IPS DF 4.7 (cell line): ENCODE results near the gene CPT1A.

Experiments
- DNase-seq: peaks from one replicate; pipeline ENCODE4 v3.0.0-alpha.2; 2013; ENCODE audit warnings: low spot score; ENCODE audit errors: extremely low read depth

CPT1A gene

GRCh38 chr11:68832476-68833181 lies 9.1 kb downstream of the CPT1A start:
- DNase-seq: no peak

DNA sequence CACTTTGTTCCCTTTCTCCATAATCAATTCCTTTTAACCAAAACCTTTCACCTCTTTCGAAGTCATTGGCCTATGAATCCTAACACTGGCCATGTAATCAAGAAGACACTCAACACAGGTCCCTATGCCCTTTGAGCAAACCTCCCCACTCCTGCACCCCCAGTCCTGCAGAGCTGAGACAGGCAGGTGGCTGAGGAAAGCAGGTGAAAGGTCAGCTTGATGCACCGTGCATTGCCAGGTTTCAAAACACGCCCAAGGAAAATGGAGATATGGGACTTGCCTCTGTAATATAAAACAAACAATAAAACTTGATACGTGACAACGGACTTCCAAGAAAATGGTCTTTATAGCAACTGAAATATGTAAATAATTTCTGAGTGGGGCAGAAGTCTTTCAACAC lies 10.6 kb downstream of the CPT1A start:
- DNase-seq: no peak

DNA sequence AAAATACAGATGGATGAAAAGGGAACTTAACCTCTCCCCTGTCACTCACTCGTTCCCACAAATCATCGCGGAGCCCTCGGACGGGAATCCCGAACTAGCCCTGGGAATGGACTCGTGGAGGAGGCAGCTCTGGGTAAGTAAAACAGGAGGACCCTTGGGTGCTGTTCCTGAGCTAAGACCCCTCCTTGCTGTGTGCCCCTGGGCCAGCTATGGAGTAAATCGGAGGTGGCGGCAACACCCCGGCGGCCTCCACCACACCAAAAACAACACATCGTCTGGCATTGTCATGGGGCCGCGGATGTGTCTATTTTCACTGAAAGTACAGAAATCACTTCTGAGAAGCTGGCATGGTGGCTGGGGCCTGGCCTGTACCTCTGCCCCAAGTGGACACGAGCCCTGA lies 12.1 kb downstream of the CPT1A start:
- DNase-seq: no peak

- no peak for DNase-seq
Observed at GRCh38 chr11:68828957-68829356, 12.8 kb downstream of the CPT1A start.

DNA sequence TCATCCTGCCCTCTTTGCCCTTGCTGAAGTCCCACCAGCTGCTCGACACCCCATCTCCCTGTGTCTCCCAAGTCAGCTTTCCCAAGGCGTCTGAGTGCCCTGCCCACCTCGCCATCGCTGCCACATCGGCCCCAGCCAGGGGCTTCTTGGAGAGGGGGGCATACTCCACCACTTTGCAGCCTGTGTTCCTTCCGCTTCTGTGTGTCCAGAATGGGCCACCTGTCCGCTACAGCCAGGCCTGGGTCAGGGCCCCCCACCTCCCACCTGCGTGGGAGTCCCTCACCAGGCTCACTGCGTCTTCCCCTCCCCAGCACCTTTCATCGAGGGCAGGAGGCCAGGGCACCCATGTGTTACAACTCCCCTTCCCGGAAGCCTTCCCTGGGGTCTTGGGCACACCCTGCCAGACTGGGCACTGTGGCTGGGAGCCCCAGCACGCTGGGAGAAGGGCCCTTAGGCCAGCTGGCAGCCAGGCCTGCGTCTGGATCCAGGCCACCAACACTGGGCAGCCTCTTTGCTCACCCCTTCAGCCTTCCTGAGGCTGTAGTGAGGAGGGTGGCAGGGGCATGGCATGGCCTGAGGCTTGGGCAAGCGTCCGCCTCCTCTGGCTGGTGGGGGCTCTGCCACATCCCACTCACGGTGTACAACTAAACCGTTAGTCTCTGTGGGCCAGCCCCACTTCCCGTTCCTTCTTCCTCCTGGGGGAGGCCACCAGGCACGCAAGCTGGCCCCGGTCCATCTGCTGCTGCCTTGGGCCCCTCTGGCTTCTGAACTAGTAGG lies 13.4 kb downstream of the CPT1A start:
- no peak for DNase-seq

DNA sequence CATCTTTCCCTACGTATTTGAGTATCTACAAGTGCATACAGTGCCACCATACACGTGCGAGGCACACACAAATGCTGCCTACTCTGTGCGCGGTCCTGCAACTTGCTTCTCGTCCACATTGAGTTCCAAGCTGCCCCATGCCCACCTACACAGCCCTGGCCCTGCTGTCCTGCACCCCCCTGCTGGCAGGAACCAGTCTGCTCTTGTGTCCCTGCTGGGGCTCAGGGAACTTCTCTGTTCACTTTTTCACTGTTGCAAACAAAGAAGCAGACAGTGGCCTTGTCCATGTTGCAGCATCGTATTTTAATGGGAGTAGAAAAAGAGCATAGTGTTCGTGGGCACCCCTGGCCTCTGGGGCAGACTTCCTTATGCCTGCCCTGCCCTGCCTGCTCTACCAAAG lies 14.0 kb downstream of the CPT1A start:
- DNase-seq: no peak

DNA sequence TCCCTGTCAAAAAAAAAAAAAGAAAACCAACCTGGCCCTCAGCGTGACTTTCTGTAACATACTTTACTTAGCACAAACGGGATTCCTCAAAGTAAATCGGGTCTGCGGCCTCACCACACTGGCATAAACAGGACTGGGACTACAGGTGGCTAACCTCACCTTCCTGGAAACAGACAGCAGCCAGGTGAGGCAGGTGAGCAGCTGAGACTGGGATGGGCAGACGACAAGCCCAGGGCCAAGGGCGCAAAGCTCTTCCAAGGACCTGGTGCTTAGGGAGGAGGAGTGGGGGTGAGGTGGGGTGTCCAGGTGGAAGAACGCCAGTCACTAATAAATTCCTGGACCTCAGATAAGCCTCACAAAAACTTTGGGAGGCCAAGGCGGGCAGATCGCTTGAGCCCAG lies 15.0 kb downstream of the CPT1A start:
- no peak for DNase-seq

DNA sequence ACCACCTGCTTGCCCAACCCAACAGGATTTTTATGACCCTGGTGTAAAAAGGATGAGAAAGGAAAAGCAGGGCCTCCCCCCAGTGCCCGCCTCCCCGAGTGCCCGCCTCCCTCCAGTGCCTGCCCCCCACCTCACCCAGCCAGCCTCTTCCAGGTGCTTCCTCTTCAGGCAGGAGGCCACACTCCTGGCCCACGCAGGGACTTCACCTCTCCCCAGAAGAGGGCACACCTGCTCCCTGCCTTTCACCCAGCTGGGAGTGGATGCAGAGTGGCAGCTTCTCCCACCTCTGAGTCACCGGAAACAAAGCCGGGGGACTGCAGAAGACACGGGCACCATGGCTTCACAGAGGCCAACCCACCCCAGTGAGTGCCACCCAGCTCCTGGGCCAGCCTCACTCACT lies 16.1 kb downstream of the CPT1A start:
- no peak for DNase-seq

GRCh38 chr11:68822546-68822945 lies 19.2 kb downstream of the CPT1A start:
- no peak for DNase-seq

GRCh38 chr11:68821670-68822069 lies 20.0 kb downstream of the CPT1A start:
- DNase-seq: no peak

- DNase-seq: no peak
Observed at GRCh38 chr11:68819362-68819761, 22.4 kb downstream of the CPT1A start.

DNA sequence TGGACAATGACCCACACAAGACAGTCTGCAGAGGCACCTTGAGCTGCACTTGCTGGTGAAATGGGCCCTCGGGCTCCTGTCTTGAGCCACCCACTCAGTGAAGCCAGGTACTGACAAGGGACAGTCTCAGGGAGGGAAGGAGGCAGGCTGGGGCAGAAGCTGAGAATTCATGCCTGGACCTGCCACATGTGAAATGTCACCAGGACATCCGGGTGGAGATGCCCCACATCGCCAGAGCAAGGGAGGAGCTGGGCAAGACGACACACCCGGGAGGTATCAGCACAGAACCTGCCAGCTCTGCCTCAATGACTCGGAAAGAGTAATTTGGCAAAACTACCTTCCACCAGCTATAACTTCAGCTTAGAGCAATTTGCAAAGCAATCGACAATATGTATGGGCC lies 23.5 kb downstream of the CPT1A start:
- no peak for DNase-seq

- no peak for DNase-seq
Observed at GRCh38 chr11:68817554-68817953, 24.2 kb downstream of the CPT1A start.

- no peak for DNase-seq
Observed at GRCh38 chr11:68816917-68817419, 24.7 kb downstream of the CPT1A start.

DNA sequence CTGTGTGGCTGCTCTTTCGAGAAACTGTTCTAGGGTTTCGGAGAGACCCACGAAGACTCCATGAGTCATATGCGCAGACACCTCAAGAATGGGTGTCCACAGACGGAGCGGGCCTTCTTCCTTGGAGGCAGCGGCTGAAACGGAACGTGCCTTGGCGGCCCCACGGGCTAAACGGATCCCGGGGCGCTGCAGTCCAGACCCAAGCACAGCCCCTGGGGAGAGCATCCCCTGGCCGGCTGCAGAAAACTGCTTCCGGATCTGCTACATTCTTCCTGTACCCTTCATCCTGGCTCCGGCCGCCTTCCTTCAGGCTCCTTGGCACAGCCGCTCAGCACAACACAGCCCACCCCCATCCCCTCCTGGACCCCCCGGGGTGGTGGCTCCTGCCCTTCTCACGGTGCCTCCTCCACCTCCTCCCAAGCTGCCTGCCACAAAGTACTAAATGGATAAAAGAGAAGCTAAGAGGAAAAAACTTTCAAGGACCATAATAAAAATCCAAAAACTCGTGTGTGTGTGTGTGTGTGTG lies 25.4 kb downstream of the CPT1A start:
- DNase-seq: no peak

DNA sequence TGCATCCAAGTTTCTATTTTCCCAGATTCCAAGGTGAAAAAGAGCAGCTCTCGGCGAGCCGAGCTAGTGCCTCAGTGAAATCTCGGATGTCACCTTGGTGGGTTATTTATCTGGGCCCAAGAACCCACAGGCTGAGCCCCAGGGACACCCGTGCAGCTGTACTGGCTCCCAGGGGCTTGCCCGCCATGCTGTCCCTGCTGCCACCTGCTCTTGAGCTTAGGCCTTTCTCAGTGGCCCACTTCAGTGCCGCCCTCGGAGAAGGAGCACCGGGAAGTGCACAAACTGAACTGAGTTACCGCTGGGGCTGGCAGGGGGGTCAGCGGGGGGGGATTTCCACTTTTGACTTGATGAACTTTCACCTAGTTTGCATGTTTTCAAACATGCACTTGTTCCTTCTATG lies 27.9 kb downstream of the CPT1A start:
- no peak for DNase-seq

DNA sequence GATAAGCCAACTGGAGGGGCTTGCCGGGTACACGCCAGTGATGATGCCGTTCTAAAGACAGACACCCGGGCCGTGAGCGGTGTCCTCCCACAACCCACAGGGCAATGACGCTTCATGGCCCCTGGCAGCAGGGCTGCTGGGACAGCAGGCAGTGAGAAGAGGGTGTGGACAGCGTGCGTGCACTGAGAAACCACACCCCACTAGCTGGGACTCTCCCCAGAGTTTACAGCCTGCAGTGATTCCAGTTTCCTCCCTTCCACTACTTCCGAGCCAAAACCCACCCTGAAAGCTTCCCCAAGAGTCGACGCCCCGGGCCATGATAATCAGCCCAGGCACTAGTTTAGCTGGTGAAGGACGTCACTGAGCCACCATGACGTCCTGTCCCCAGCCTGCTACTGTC lies 29.2 kb downstream of the CPT1A start:
- DNase-seq: no peak

DNA sequence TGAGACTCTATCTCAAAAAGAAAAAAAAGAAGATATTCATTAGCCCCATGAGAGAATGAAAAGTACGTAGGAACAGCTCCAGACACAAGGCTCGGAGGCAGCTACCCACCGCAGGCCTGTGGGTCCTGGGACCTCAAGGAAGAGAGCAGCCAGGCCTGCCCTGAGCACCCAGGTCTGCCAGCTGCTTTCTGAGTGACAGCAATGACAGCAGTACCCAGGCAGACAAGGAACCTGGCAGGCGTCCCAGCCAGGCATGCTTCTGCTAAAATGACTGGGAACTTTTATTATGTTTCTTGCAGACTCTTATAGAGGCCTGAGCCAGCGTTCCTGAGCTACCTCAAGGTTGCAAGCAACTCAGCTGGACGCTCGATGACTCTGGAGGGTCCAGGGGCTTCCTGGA lies 31.6 kb downstream of the CPT1A start:
- no peak for DNase-seq

- DNase-seq: no peak
Observed at GRCh38 chr11:68809506-68809905, 32.2 kb downstream of the CPT1A start.

- DNase-seq: no peak
Observed at GRCh38 chr11:68808787-68809186, 32.9 kb downstream of the CPT1A start.

GRCh38 chr11:68806931-68807844 lies 34.5 kb downstream of the CPT1A start:
- no peak for DNase-seq

- DNase-seq: no peak
Observed at GRCh38 chr11:68804786-68805185, 36.9 kb downstream of the CPT1A start.
